ENCODE measurements around the gene POLG2.
"Not testable (repeated sequence)": the region's sequence is repeated elsewhere in the genome, so short reads cannot be mapped to it uniquely, and the experiment has no call there.

POLG2 gene

GRCh38 chr17:64459818-64460217, 37.0 kb downstream of the POLG2 start:
- not testable (repeated sequence) for H3K9me3 ChIP-seq (ENCODE audit: low read length); H2AFZ ChIP-seq (ENCODE audit: low read depth, low read length); H3K36me3 ChIP-seq (ENCODE audit: insufficient read depth, low read length); H3K27me3 ChIP-seq (ENCODE audit: insufficient read depth, low read length); H3K4me3 ChIP-seq (ENCODE audit: low read length); H3K4me1 ChIP-seq (ENCODE audit: insufficient read depth, low read length)

GRCh38 chr17:64459284-64459747, 37.5 kb downstream of the POLG2 start:
- Histone ChIP-seq H2AFZ (ENCODE audit: low read depth, low read length) (no peak overlapping the region), H3K4me1 (ENCODE audit: insufficient read depth, low read length) (no peaks in the 10 kb centered on the region)

GRCh38 chr17:64458756-64459155, 38.1 kb downstream of the POLG2 start:
- Histone ChIP-seq H3K4me3 (ENCODE audit: low read length) (no peak overlapping the region), H3K4me1 (ENCODE audit: insufficient read depth, low read length) (no peaks in the 10 kb centered on the region), H3K9me3 (ENCODE audit: low read length) (no peaks in the 10 kb centered on the region)

More at GRCh38 chr17:64459284-64459747, 37.5 kb downstream of the POLG2 start:
- no peaks in the 10 kb centered on the region for H3K36me3 ChIP-seq (ENCODE audit: insufficient read depth, low read length)
- H3K4me3 ChIP-seq (ENCODE audit: low read length): no peak overlapping the region
- no peaks in the 10 kb centered on the region for H3K9me3 ChIP-seq (ENCODE audit: low read length)
- no peaks in the 10 kb centered on the region for H3K27me3 ChIP-seq (ENCODE audit: insufficient read depth, low read length)

GRCh38 chr17:64457156-64457555, 39.7 kb downstream of the POLG2 start:
- Histone ChIP-seq H3K9me3 (ENCODE audit: low read length) (no peaks in the 10 kb centered on the region), H3K4me3 (ENCODE audit: low read length) (no peak overlapping the region), H3K4me1 (ENCODE audit: insufficient read depth, low read length) (no peaks in the 10 kb centered on the region), H3K36me3 (ENCODE audit: insufficient read depth, low read length) (no peaks in the 10 kb centered on the region), H3K27me3 (ENCODE audit: insufficient read depth, low read length) (no peaks in the 10 kb centered on the region), H2AFZ (ENCODE audit: low read depth, low read length) (no peak overlapping the region)

More at GRCh38 chr17:64458756-64459155, 38.1 kb downstream of the POLG2 start:
- Histone ChIP-seq H2AFZ (ENCODE audit: low read depth, low read length) (no peak overlapping the region), H3K27me3 (ENCODE audit: insufficient read depth, low read length) (no peaks in the 10 kb centered on the region), H3K36me3 (ENCODE audit: insufficient read depth, low read length) (no peaks in the 10 kb centered on the region)

GRCh38 chr17:64455993-64456885, 40.6 kb downstream of the POLG2 start:
- no peak overlapping the region for H2AFZ ChIP-seq (ENCODE audit: low read depth, low read length)
- H3K36me3 ChIP-seq (ENCODE audit: insufficient read depth, low read length): no peaks in the 10 kb centered on the region
- no peak overlapping the region for H3K4me3 ChIP-seq (ENCODE audit: low read length)
- H3K4me1 ChIP-seq (ENCODE audit: insufficient read depth, low read length): no peaks in the 10 kb centered on the region
- no peaks in the 10 kb centered on the region for H3K9me3 ChIP-seq (ENCODE audit: low read length)
- no peaks in the 10 kb centered on the region for H3K27me3 ChIP-seq (ENCODE audit: insufficient read depth, low read length)

- H3K36me3 ChIP-seq (ENCODE audit: insufficient read depth, low read length): no peaks in the 10 kb centered on the region
- H2AFZ ChIP-seq (ENCODE audit: low read depth, low read length): no peak overlapping the region
- no peaks in the 10 kb centered on the region for H3K4me1 ChIP-seq (ENCODE audit: insufficient read depth, low read length)
- H3K4me3 ChIP-seq (ENCODE audit: low read length): no peak overlapping the region
- no peaks in the 10 kb centered on the region for H3K9me3 ChIP-seq (ENCODE audit: low read length)
- H3K27me3 ChIP-seq (ENCODE audit: insufficient read depth, low read length): no peaks in the 10 kb centered on the region
Observed at GRCh38 chr17:64449545-64449944, 47.3 kb downstream of the POLG2 start.

- Histone ChIP-seq H3K4me1 (ENCODE audit: insufficient read depth, low read length) (no peaks in the 10 kb centered on the region), H3K9me3 (ENCODE audit: low read length) (no peaks in the 10 kb centered on the region), H2AFZ (ENCODE audit: low read depth, low read length) (no peak within 1 kb of the TSS), H3K27me3 (ENCODE audit: insufficient read depth, low read length) (no peaks in the 10 kb centered on the region), H3K4me3 (ENCODE audit: low read length) (no peak within 1 kb of the TSS), H3K36me3 (ENCODE audit: insufficient read depth, low read length) (no peaks in the 10 kb centered on the region)
Observed at GRCh38 chr17:64448665-64449512, 48.0 kb downstream of the POLG2 start, which contains the start of gene MILR1. Gene MILR1 (plus strand): TSS chr17:64449115. CDS start chr17:64449169, 54 bp downstream.

- no peak overlapping the region for H3K4me3 ChIP-seq (ENCODE audit: low read length)
- H3K27me3 ChIP-seq (ENCODE audit: insufficient read depth, low read length): no peaks in the 10 kb centered on the region
- no peaks in the 10 kb centered on the region for H3K36me3 ChIP-seq (ENCODE audit: insufficient read depth, low read length)
- no peak overlapping the region for H2AFZ ChIP-seq (ENCODE audit: low read depth, low read length)
- no peaks in the 10 kb centered on the region for H3K4me1 ChIP-seq (ENCODE audit: insufficient read depth, low read length)
- no peaks in the 10 kb centered on the region for H3K9me3 ChIP-seq (ENCODE audit: low read length)
Observed at GRCh38 chr17:64447526-64447925, 49.3 kb downstream of the POLG2 start.

- H3K4me1 ChIP-seq (ENCODE audit: insufficient read depth, low read length): no peaks in the 10 kb centered on the region
- no peaks in the 10 kb centered on the region for H3K27me3 ChIP-seq (ENCODE audit: insufficient read depth, low read length)
- no peaks in the 10 kb centered on the region for H3K9me3 ChIP-seq (ENCODE audit: low read length)
- H3K4me3 ChIP-seq (ENCODE audit: low read length): no peak overlapping the region
- no peak overlapping the region for H2AFZ ChIP-seq (ENCODE audit: low read depth, low read length)
- H3K36me3 ChIP-seq (ENCODE audit: insufficient read depth, low read length): no peaks in the 10 kb centered on the region
Observed at GRCh38 chr17:64443086-64443760, 53.6 kb downstream of the POLG2 start.

GRCh38 chr17:64442541-64442971, 54.3 kb downstream of the POLG2 start:
- Histone ChIP-seq H3K4me1 (ENCODE audit: insufficient read depth, low read length) (no peaks in the 10 kb centered on the region), H2AFZ (ENCODE audit: low read depth, low read length) (no peak overlapping the region), H3K36me3 (ENCODE audit: insufficient read depth, low read length) (no peaks in the 10 kb centered on the region), H3K9me3 (ENCODE audit: low read length) (peaks cover 7% of the 10 kb centered on the region), H3K27me3 (ENCODE audit: insufficient read depth, low read length) (no peaks in the 10 kb centered on the region), H3K4me3 (ENCODE audit: low read length) (no peak overlapping the region)

GRCh38 chr17:64441772-64442540, 54.9 kb downstream of the POLG2 start:
- H3K4me3 ChIP-seq (ENCODE audit: low read length): no peak overlapping the region
- no peaks in the 10 kb centered on the region for H3K27me3 ChIP-seq (ENCODE audit: insufficient read depth, low read length)
- H3K9me3 ChIP-seq (ENCODE audit: low read length): peaks cover 10% of the 10 kb centered on the region
- H3K4me1 ChIP-seq (ENCODE audit: insufficient read depth, low read length): no peaks in the 10 kb centered on the region
- no peaks in the 10 kb centered on the region for H3K36me3 ChIP-seq (ENCODE audit: insufficient read depth, low read length)
- no peak overlapping the region for H2AFZ ChIP-seq (ENCODE audit: low read depth, low read length)

- Histone ChIP-seq H3K9me3 (ENCODE audit: low read length) (peaks cover 10% of the 10 kb centered on the region), H3K27me3 (ENCODE audit: insufficient read depth, low read length) (no peaks in the 10 kb centered on the region), H3K4me3 (ENCODE audit: low read length) (no peak overlapping the region), H2AFZ (ENCODE audit: low read depth, low read length) (no peak overlapping the region), H3K36me3 (ENCODE audit: insufficient read depth, low read length) (no peaks in the 10 kb centered on the region), H3K4me1 (ENCODE audit: insufficient read depth, low read length) (no peaks in the 10 kb centered on the region)
Observed at GRCh38 chr17:64439956-64440355, 56.9 kb downstream of the POLG2 start.
